Measurements from ENCODE around the gene UBE2F.

- TF ChIP-seq, protein P1, sequence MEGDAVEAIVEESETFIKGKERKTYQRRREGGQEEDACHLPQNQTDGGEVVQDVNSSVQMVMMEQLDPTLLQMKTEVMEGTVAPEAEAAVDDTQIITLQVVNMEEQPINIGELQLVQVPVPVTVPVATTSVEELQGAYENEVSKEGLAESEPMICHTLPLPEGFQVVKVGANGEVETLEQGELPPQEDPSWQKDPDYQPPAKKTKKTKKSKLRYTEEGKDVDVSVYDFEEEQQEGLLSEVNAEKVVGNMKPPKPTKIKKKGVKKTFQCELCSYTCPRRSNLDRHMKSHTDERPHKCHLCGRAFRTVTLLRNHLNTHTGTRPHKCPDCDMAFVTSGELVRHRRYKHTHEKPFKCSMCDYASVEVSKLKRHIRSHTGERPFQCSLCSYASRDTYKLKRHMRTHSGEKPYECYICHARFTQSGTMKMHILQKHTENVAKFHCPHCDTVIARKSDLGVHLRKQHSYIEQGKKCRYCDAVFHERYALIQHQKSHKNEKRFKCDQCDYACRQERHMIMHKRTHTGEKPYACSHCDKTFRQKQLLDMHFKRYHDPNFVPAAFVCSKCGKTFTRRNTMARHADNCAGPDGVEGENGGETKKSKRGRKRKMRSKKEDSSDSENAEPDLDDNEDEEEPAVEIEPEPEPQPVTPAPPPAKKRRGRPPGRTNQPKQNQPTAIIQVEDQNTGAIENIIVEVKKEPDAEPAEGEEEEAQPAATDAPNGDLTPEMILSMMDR (IDR thresholded peaks at IDR 0.05; ENCODE audit: poor library complexity) = no peak
- TF ChIP-seq EZH2 (IDR thresholded peaks at IDR 0.05; ENCODE audit: borderline replicate concordance) = no peak
These were observed 607 bp upstream of the UBE2F start for GRCh38 chr2:237966250-237966564.
